OCI-LY1 (cell line): ENCODE data around the gene A2ML1.

Experiments used
- H2AFZ ChIP-seq: fragments of 200-600 bp; sonication (generic), shearing (Covaris generic); 2 replicates; pipeline ENCODE4 v1.6.0; 2014; ENCODE audit warnings: antibody characterized with exemption, mild to moderate bottlenecking, low read length
- H3F3A ChIP-seq: fragments of 200-600 bp; sonication (generic), shearing (Covaris generic); 2 replicates; pipeline ENCODE4 v1.6.0; 2014; ENCODE audit warnings: mild to moderate bottlenecking, antibody characterized with exemption, low read length, moderate library complexity; ENCODE audit not compliant: insufficient read depth
- H3K27ac ChIP-seq: fragments of 200-600 bp; sonication (generic); 2 replicates; pipeline ENCODE4 v1.5.1; 2014; ENCODE audit warnings: low read length, mixed run types, mild to moderate bottlenecking, low read depth; ENCODE audit not compliant: poor library complexity, severe bottlenecking
- H3K27me3 ChIP-seq: fragments of 200-600 bp; sonication (generic); 2 replicates; pipeline ENCODE4 v1.6.0; 2014; ENCODE audit warnings: antibody characterized with exemption, mild to moderate bottlenecking, low read length, moderate library complexity; ENCODE audit not compliant: insufficient read depth
- H3K36me3 ChIP-seq: fragments of 200-600 bp; sonication (generic); 2 replicates; pipeline ENCODE4 v1.6.1; 2014; ENCODE audit warnings: mild to moderate bottlenecking, antibody characterized with exemption, low read length, moderate library complexity, mixed read lengths; ENCODE audit not compliant: insufficient read depth
- H3K4me1 ChIP-seq: fragments of 200-600 bp; sonication (generic); 2 replicates; pipeline ENCODE4 v1.5.1; 2014; ENCODE audit warnings: mild to moderate bottlenecking, low read length, moderate library complexity; ENCODE audit not compliant: insufficient read depth, severe bottlenecking
- H3K4me2 ChIP-seq: fragments of 200-600 bp; sonication (generic), shearing (Covaris generic); 2 replicates; pipeline ENCODE4 v1.6.1; 2014; ENCODE audit warnings: low read length
- H3K4me3 ChIP-seq: fragments of 200-600 bp; sonication (generic); 2 replicates; pipeline ENCODE4 v1.5.1; 2014; ENCODE audit warnings: low read length, low read depth, mild to moderate bottlenecking, mixed read lengths; ENCODE audit not compliant: poor library complexity, severe bottlenecking
- H3K79me2 ChIP-seq: fragments of 200-600 bp; shearing (Covaris generic); 2 replicates; pipeline ENCODE4 v1.6.1; 2016; ENCODE audit warnings: mixed run types, low read length, mixed read lengths; ENCODE audit not compliant: insufficient read depth
- H3K9ac ChIP-seq: fragments of 200-600 bp; sonication (generic), shearing (Covaris generic); 2 replicates; pipeline ENCODE4 v1.6.1; 2014; ENCODE audit warnings: mild to moderate bottlenecking, low read length, mixed read lengths
- H3K9me2 ChIP-seq: fragments of 200-600 bp; sonication (generic), shearing (Covaris generic); 2 replicates; pipeline ENCODE4 v1.6.1; 2014; ENCODE audit warnings: low read depth, mild to moderate bottlenecking, low read length, mixed read lengths
- H3K9me3 ChIP-seq: fragments of 200-600 bp; shearing (Covaris generic); 2 replicates; pipeline ENCODE4 v1.6.1; 2014; ENCODE audit warnings: low read length, mixed read lengths
- H4K20me1 ChIP-seq: fragments of 200-600 bp; sonication (generic), shearing (Covaris generic); 2 replicates; pipeline ENCODE4 v1.6.0; 2016; ENCODE audit warnings: mild to moderate bottlenecking, low read length; ENCODE audit not compliant: insufficient read depth
- CTCF ChIP-seq: fragments of 200-600 bp; sonication (generic), shearing (Covaris generic); IDR thresholded peaks from 2 replicates; pipeline ENCODE4 v1.5.1; 2017; ENCODE audit warnings: mild to moderate bottlenecking, antibody characterized with exemption, low read length, moderate library complexity, mixed read lengths
- EZH2 ChIP-seq: fragments of 200-600 bp; sonication (generic), shearing (Covaris generic); IDR thresholded peaks from 2 replicates; pipeline ENCODE4 v1.8.0; 2017; ENCODE audit warnings: borderline replicate concordance, mixed run types, mild to moderate bottlenecking, antibody characterized with exemption, low read length, moderate library complexity, mixed read lengths

Gene A2ML1

GRCh38 chr12:8867786-8868185 is 45.4 kb downstream of the A2ML1 start:
- Histone ChIP-seq H3K27me3 (no peaks in the 10 kb centered on the region), H3K4me1 (no peaks in the 10 kb centered on the region), H3K9ac (no peak overlapping the region), H3K36me3 (no peaks in the 10 kb centered on the region), H3F3A (no peaks in the 10 kb centered on the region), H3K9me2 (no peaks in the 10 kb centered on the region), H2AFZ (no peak overlapping the region), H4K20me1 (no peaks in the 10 kb centered on the region), H3K27ac (no peak overlapping the region), H3K9me3 (no peaks in the 10 kb centered on the region), H3K4me2 (no peak overlapping the region), H3K79me2 (no peaks in the 10 kb centered on the region), H3K4me3 (no peak overlapping the region)
- TF ChIP-seq CTCF = no peak
- no peak for TF ChIP-seq EZH2

DNA sequence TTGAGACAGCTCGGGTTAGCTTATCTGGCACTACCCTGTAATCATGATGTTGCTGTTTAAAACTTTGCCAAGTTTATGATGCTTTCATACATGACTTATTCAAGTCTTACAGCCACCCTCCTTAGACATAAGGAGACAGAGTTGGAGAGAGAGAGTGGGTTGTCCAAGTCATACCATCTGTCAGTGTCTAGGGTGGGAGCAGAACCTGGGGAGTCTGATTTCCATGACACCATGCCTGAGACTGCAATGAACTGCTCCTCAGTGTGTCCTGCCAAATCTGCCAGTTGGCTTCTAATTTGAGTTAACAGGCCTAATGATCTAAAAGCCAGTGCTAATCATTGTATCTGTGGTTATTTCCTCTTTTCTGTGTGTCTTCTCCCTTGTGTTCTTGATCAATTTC is 48.2 kb downstream of the A2ML1 start:
- Histone ChIP-seq H3K4me2 (no peak overlapping the region), H3K36me3 (no peaks in the 10 kb centered on the region), H3K9me2 (no peaks in the 10 kb centered on the region), H4K20me1 (no peaks in the 10 kb centered on the region), H3K79me2 (no peaks in the 10 kb centered on the region), H3K9me3 (no peaks in the 10 kb centered on the region), H3K4me1 (no peaks in the 10 kb centered on the region), H3K9ac (no peak overlapping the region), H3K4me3 (no peak overlapping the region), H3K27me3 (no peaks in the 10 kb centered on the region), H2AFZ (no peak overlapping the region), H3K27ac (no peak overlapping the region), H3F3A (no peaks in the 10 kb centered on the region)
- TF ChIP-seq EZH2 = no peak
- no peak for TF ChIP-seq CTCF

GRCh38 chr12:8871068-8871467 is 48.6 kb downstream of the A2ML1 start:
- no peak overlapping the region for H3K9ac ChIP-seq
- no peak overlapping the region for H3K4me3 ChIP-seq
- H3K79me2 ChIP-seq = no peaks in the 10 kb centered on the region
- H3K4me1 ChIP-seq = no peaks in the 10 kb centered on the region
- H3K27ac ChIP-seq = no peak overlapping the region
- no peaks in the 10 kb centered on the region for H3K36me3 ChIP-seq
- no peaks in the 10 kb centered on the region for H4K20me1 ChIP-seq
- H3K9me2 ChIP-seq = no peaks in the 10 kb centered on the region
- H3F3A ChIP-seq = no peaks in the 10 kb centered on the region
- no peak overlapping the region for H2AFZ ChIP-seq
- no peaks in the 10 kb centered on the region for H3K9me3 ChIP-seq
- TF ChIP-seq CTCF = no peak
- TF ChIP-seq EZH2 = no peak
- no peak overlapping the region for H3K4me2 ChIP-seq
- no peaks in the 10 kb centered on the region for H3K27me3 ChIP-seq
